ENCODE data around the gene HOXB3. TPM values are rescaled to one million over a fixed set of nuclear protein-coding genes. Genes with fewer than 3 reads are reported as not detected.
A peak's percentile ranks its signal among the peaks of the same experiment; 100 is the strongest.

Gene HOXB3
- total and polyA plus RNA-seq, 8 donors, result 1.1 to 5.6 (median 2.0) TPM

GRCh38 chr17:48506246-48506645, 83.8 kb downstream of the HOXB3 start:
- Histone ChIP-seq H3K27me3 (peaks cover 0 to 17% (median 0%) of the 10 kb centered on the region in 4 donors), H3K9me3 (no peaks in the 10 kb centered on the region), H3K36me3 (no peaks in the 10 kb centered on the region), H3K4me1 (no peaks in the 10 kb centered on the region), H3K27ac (no peak overlapping the region), H3K4me3 (no peak overlapping the region)
- 60 to 65% methylated on average over 5 of the region's 5 CpGs for WGBS, 2 donors
- FAIRE-seq, result no peak
- no peak for ATAC-seq
- DNase-seq, result no peak
- intact Hi-C loops (cut with DNase I), result no loop called here
- no peak for TF ChIP-seq CTCF (IDR thresholded peaks at IDR 0.05)

- TF ChIP-seq CTCF (IDR thresholded peaks at IDR 0.05), result no peak
- peak in 3 of 4 donors; percentile 57 to 84 (median 67) for ATAC-seq
- intact Hi-C loops (cut with DNase I), result no loop called here
- WGBS, 2 donors, result 35 to 52% methylated on average over 1 of the region's 1 CpG
- no peak for FAIRE-seq
- H3K27me3 ChIP-seq, result peaks cover 0 to 13% (median 0%) of the 10 kb centered on the region in 4 donors
- no peaks in the 10 kb centered on the region for H3K9me3 ChIP-seq
- no peaks in the 10 kb centered on the region for H3K36me3 ChIP-seq
- DNase-seq, result no peak
- no peaks in the 10 kb centered on the region for H3K4me1 ChIP-seq
- H3K27ac ChIP-seq, result no peak overlapping the region
- no peak overlapping the region for H3K4me3 ChIP-seq
These were observed 84.3 kb downstream of the HOXB3 start for GRCh38 chr17:48505788-48506187.

GRCh38 chr17:48504953-48505352, 85.1 kb downstream of the HOXB3 start:
- Histone ChIP-seq H3K27me3 (peaks cover 0 to 4% (median 0%) of the 10 kb centered on the region in 4 donors), H3K36me3 (no peaks in the 10 kb centered on the region), H3K27ac (no peak overlapping the region), H3K4me3 (no peak overlapping the region), H3K9me3 (no peaks in the 10 kb centered on the region), H3K4me1 (no peaks in the 10 kb centered on the region)
- intact Hi-C loops (cut with DNase I), result no loop called here
- 79 to 84% methylated on average over 2 of the region's 2 CpGs for WGBS, 2 donors
- DNase-seq (no peak), FAIRE-seq (no peak), ATAC-seq (no peak)
- no peak for TF ChIP-seq CTCF (IDR thresholded peaks at IDR 0.05)

GRCh38 chr17:48503747-48504146, 86.3 kb downstream of the HOXB3 start:
- DNase-seq, result no peak
- 68 to 77% methylated on average over 5 of the region's 5 CpGs for WGBS, 2 donors
- no peak for ATAC-seq
- Histone ChIP-seq H3K36me3 (no peaks in the 10 kb centered on the region), H3K27me3 (peaks cover 0 to 3% (median 0%) of the 10 kb centered on the region in 4 donors), H3K4me1 (no peaks in the 10 kb centered on the region), H3K4me3 (no peak overlapping the region), H3K27ac (no peak overlapping the region), H3K9me3 (no peaks in the 10 kb centered on the region)
- FAIRE-seq, result no peak
- intact Hi-C loops (cut with DNase I), result no loop called here
- no peak for TF ChIP-seq CTCF (IDR thresholded peaks at IDR 0.05)

GRCh38 chr17:48502901-48503300, 87.1 kb downstream of the HOXB3 start:
- no peak overlapping the region for H3K27ac ChIP-seq
- H3K4me1 ChIP-seq, result no peaks in the 10 kb centered on the region
- ATAC-seq (no peak), FAIRE-seq (no peak), DNase-seq (no peak)
- 67 to 75% methylated on average over 4 of the region's 4 CpGs for WGBS, 2 donors
- H3K9me3 ChIP-seq, result no peaks in the 10 kb centered on the region
- intact Hi-C loops (cut with DNase I), result no loop called here
- H3K36me3 ChIP-seq, result no peaks in the 10 kb centered on the region
- TF ChIP-seq CTCF (IDR thresholded peaks at IDR 0.05), result no peak
- peaks cover 0 to 3% (median 0%) of the 10 kb centered on the region in 4 donors for H3K27me3 ChIP-seq
- H3K4me3 ChIP-seq, result no peak overlapping the region

All from pancreas (tissue), 10 donors.